NOMO-1 treated with DMSO at 0.1 percent for 48 hours (cell line): ENCODE results near the gene MON1A.

ENCODE experiments used
- DNase-seq: peaks from one replicate; lab custom pipeline; 2025; ENCODE audit not compliant: unreplicated experiment; lab: John Stamatoyannopoulos, UW

MON1A gene

GRCh38 chr3:49895791-49896190, 33.8 kb downstream of the MON1A start:
- DNase-seq: no peak

- DNase-seq: no peak
Observed at GRCh38 chr3:49889296-49889695, 40.3 kb downstream of the MON1A start.

DNA sequence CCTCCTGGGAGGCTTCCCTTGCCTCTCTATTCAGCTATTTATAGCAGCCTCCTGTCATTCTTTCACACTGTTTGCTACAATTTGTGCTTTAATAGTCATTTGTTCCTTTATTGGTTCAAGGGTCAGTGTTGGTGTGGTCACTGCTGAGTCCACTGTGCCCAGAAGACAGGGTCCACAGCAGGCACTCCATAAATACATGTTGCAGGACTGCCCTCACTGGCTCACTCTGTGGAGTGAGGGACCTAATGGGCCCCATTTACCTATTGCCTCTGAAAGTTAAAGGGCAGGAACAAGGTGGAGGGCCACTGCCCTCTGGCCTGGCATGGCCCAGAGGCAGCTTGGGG, 42.7 kb downstream of the MON1A start:
- no peak for DNase-seq

GRCh38 chr3:49883998-49884397, 45.6 kb downstream of the MON1A start:
- DNase-seq: no peak

DNA sequence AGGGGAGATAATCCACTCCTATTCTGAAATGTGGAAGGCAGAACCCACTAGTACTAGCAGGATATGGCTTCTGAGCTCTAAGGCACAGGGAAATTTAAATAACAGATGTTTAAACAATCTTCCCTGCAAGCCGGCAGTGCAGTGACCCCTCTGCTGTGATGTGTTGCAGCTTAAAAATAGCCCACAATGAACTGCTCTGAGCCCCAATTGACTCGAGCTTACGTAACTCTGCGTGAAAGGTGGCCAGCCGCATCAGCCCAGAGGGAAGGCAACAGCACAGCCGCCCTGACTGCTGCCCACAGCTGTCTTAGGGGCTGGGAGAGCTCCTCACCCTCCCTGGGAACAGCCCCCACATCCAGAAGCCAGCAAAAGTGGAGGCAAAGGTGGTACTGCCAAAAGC, 47.4 kb downstream of the MON1A start:
- peak; percentile 77 for DNase-seq

DNA sequence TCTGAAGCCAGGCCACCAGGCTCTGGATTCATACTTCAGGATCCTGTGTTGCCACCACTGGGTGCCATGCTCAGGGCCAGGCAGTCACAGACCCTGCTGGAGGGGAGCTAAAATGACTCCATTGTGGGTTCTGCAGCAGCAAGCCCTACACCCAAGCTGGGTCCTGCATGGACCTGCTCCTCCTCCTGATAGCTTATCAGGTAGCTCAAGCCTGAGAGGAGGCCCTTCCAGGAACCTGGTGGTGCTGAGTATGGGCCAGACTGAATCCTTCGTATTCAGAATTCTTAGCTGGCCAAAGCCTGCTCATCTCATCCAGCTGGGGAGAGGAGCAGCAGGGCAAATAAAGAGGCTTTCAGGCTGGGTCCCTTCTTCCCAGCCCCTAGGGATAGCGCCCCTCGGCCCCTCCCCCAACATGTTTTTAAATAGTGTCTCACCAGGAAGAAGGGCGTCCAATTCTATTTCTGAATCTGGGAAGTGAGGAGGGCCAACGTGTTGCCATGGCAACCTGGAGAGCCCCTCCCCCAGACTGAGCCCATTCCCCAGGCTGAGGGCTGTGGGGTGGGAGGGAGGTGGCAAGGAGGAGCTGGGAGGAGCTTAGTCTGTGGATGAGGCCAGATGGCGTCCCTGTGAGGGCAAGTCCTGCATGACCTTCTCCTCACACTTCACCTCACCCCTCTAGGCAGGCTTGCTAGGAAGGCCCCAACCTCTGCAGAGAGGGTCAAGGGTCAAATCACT, 48.9 kb downstream of the MON1A start:
- DNase-seq: no peak

- DNase-seq: no peak
Observed at GRCh38 chr3:49879721-49880120, 49.9 kb downstream of the MON1A start.

- no peak for DNase-seq
Observed at GRCh38 chr3:49878686-49879085, 50.9 kb downstream of the MON1A start.

DNA sequence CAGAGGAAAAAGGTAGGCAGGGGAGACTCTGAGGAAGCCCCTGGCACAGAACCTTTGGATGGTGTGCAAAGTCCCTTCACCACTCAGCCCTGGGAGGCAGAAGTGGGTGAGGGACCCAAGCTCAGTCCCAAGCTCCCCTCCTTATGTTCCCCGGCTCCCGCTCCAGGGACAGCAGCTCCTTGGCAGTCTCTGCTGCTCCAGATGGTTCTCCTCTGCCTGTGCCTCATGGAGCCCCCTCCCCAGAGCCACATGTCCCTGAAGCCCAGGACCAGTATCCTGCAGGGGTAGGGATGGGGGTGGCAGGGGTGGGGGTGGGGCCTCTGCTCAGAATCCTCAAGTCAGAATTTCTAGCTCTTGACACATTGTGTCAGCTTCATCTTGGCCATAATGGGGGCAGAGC, 51.9 kb downstream of the MON1A start:
- no peak for DNase-seq

DNA sequence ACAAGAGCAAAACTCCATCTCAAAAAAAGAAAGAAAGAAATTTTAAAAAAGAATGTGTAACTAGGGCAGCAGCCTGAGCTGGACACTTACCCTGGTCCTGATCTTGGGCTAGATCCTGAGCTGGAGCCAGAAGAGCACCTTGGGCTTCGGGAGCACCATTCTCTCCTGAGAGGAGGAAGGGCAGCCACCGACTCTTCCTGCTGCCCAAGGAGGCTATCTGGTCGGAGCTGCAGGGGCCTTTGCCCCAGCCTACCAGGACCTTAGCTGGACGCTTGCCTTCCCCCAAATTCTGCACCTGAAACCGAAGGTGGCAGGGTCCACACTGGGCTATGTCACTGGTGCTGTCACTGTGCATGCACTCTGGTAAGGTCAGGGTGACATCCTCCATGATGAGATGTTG, 53.0 kb downstream of the MON1A start:
- DNase-seq: no peak

GRCh38 chr3:49873623-49874022, 56.0 kb downstream of the MON1A start:
- DNase-seq: no peak

- peak; percentile 81 for DNase-seq
Observed at GRCh38 chr3:49872801-49873281, 56.8 kb downstream of the MON1A start.

- no peak for DNase-seq
Observed at GRCh38 chr3:49871531-49872153, 58.0 kb downstream of the MON1A start.

- peak; percentile 37 for DNase-seq
Observed at GRCh38 chr3:49869525-49870126, 60.0 kb downstream of the MON1A start, which contains the start of gene CAMKV. Gene CAMKV (minus strand): TSS chr3:49869906. CDS start chr3:49862388, 7,518 bp downstream.

DNA sequence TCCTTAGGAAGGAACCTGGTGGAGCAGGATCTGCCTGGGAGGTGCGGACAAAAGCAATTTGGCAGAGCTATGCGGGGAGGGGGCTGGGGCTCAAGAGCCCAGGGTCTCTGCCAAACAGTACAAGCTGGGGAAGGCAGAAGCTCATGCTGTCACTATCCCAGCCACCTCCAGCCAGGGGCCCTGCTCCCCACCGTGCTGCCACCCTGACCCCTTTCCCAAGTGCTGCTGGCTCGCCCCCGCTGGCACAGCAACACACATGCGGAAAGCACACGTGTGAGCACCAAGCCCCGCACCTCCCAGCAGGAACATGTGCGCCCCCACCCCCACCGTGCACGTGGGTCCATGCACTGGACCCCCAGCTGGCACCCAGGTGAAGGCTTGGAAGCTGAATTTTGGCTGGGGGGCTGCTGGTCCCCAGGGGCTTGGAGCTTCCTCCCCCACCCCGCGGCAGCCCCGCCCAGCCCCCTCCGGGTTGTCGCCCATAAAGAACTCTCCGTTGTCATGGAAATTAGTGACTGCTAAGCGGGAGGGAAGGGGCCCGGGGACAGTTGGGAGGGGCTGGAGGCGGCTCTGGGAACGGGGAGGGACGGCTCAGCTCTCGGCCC, 60.6 kb downstream of the MON1A start:
- DNase-seq: no peak

DNA sequence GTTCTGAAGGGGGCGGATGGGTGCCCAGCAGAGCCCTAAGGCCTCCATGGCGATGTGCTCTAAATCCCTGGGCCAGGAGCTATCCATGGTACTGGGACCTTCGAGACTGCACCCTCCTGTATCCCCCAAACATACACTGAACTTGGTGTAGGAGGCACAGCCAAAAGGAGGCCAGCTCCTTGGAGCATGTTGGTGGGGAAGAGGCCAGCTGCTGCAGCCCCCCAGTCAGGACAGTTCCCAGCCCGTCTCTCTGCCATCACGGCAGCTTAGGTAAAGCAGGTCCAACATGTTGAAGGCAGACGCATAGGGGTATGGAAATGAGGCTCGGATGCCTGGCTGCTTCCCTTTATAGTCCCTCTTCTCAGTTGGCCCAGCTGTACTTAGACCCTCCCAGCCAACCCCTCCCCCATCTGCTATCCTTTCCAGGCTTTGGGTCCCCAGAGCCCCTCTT, 61.7 kb downstream of the MON1A start:
- peak; percentile 4 for DNase-seq

GRCh38 chr3:49867400-49867799, 62.2 kb downstream of the MON1A start:
- no peak for DNase-seq

- DNase-seq: no peak
Observed at GRCh38 chr3:49865198-49865784, 64.3 kb downstream of the MON1A start.

GRCh38 chr3:49864505-49864904, 65.1 kb downstream of the MON1A start:
- no peak for DNase-seq

DNA sequence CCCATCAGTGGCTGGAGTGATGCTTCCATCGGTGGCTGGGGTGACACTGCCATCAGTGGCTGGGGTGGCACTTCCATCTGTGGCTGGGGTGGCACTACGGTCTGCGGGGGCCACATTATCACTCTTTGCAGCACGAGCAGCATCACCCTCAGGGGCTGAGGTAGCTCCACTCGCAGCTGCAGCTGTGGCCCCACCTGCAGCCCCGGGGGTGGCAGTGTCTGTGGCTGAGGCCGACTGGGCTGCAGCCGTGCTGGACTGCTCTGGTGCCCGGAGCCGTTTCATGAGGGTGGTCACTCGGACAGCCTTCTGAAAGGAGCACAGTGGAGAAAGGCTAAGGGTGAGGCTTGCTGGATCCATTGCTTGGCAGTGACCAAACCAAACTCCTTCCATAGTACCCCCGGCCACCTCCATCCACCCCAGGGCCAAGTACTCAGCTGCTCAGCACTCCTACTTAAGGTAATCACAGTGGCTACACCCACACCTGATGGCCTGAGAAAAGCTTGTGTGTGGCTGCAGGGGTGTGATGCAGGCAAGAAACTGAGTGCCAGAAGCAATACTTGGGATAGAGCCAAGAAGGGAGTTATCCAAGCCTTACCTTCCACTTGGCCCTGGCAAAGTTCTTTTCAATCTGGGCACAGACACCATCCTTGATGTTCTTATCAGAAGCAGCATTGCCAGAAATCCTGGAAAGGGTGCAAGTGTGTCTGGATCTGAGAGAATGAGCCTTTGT, 69.9 kb downstream of the MON1A start:
- no peak for DNase-seq
